ENCODE results near the gene NCDN.

Gene NCDN

DNA sequence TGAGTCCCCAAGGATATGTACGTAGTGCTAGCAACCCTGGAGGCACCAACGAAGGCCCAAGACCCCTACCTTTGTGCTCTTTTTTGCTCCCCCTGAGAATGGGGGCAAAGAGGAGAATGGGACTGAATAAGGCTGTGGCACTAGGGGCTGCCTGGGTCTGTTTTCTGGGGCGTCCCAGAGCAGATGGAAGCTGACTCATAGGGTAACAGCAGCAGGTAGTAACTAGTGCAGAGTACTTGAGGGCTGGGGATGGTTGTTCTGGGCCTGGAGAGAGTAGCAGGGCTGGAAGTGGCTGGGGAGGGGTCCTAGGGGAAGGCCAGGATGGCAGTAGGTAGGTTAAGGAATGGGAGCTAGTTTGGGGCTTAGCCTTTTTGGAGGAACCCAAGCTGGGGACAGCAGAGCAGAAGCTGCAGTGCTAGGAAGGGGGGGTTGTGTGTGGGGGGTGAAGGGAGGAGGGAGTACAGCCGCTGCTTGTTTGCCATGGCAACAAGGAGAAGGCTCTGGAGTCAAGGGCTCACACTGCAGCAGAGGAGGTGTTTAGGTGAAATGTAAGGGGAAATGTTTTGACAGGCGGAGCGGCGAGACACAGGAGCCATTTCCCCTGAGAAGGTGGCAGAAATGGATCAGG, 1.8 kb downstream of the NCDN start:
- peak; percentile 30 to 32 for DNase-seq
- no peak for TF ChIP-seq GATA1 (IDR thresholded peaks at IDR 0.05; ENCODE audit: low read depth, low read length)
- no peak for TF ChIP-seq POLR2A (IDR thresholded peaks at IDR 0.05; ENCODE audit: low read length)

DNA sequence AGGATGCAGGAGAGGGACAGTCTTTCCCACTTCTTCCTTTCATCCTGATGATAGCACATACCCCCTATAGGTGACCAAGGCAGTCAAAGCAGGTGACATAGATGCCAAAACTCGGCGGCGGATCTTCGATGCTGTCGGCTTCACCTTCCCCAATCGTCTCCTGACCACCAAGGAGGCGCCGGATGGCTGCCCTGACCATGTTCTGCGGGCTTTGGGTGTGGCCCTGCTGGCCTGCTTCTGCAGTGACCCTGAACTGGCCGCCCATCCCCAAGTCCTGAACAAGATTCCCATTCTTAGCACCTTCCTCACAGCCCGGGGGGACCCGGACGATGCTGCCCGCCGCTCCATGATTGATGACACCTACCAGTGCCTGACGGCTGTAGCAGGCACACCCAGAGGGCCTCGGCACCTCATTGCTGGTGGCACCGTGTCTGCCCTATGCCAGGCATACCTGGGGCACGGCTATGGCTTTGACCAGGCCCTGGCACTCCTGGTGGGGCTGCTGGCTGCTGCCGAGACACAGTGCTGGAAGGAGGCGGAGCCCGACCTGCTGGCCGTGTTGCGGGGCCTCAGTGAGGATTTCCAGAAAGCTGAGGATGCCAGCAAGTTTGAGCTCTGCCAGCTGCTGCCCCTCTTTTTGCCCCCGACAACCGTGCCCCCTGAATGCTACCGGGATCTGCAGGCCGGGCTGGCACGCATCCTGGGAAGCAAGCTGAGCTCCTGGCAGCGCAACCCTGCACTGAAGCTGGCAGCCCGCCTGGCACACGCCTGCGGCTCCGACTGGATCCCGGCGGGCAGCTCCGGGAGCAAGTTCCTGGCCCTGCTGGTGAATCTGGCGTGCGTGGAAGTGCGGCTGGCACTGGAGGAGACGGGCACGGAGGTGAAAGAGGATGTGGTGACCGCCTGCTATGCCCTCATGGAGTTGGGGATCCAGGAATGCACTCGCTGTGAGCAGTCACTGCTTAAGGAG, 2.9 kb downstream of the NCDN start:
- TF ChIP-seq GATA1 (IDR thresholded peaks at IDR 0.05; ENCODE audit: low read depth, low read length) (no peak), POLR2A (IDR thresholded peaks at IDR 0.05; ENCODE audit: low read length) (no peak)
- DNase-seq: no peak

DNA sequence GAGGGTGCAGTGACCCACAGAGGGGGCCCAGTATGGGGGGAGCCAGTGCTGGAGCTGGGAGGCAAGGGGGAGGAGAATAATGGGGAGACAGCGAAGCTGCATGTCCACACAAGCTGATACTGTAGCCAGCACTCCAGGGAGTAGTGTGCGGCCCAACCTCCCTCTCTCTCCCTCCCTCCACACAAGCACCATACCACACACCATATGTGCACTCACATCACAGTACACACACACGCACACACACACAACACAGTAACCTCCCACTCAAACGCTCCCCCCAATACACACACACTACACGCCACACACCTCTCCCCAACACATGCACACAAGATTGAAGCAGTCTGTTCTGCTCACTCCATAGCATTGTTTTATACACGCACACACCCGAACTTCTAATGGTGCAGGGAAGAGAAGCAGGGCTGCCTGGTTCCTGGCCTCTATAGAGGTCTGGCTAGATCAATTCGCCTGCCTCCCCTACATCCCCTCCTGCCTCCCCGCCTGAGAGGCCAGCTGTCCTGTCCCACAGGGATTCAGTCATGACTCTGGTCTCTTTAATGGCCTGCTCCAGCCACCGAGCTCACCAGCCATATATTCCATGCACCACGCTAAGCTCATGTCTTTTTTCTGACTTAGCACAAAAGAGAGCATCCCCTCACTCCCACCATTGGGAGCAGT, 3.8 kb downstream of the NCDN start:
- no peak for DNase-seq
- TF ChIP-seq POLR2A (IDR thresholded peaks at IDR 0.05; ENCODE audit: low read length): no peak
- TF ChIP-seq GATA1 (IDR thresholded peaks at IDR 0.05; ENCODE audit: low read depth, low read length): no peak

DNA sequence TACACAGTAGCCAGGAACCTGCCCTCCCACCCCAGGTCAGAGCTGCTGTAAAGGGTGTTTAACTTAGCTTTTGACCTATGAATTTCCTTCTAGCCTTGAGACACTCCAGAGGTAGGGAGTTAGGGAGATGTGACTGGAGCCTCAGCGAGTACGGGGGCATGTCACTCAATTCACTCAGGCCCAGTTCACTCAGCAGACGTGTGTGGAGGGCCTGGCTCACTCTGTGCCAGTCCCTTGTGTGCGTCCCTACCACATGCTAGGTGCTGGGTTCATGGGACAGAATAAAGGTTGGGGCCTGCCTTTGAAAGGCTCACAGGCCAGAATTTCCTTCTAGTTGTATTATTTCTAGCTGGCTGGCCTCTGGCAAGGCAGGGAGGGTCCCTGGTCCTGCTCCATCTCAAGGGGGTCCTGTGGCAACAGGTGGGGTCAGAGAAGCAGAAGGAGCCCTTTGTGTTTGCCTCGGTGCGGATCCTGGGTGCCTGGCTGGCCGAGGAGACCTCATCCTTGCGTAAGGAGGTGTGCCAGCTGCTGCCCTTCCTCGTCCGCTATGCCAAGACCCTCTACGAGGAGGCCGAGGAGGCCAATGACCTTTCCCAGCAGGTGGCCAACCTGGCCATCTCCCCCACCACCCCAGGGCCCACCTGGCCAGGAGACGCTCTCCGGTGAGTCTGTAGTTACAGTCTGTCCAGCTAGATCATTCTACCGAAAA, 4.5 kb downstream of the NCDN start:
- no peak for DNase-seq
- TF ChIP-seq GATA1 (IDR thresholded peaks at IDR 0.05; ENCODE audit: low read depth, low read length) (no peak), POLR2A (IDR thresholded peaks at IDR 0.05; ENCODE audit: low read length) (no peak)

DNA sequence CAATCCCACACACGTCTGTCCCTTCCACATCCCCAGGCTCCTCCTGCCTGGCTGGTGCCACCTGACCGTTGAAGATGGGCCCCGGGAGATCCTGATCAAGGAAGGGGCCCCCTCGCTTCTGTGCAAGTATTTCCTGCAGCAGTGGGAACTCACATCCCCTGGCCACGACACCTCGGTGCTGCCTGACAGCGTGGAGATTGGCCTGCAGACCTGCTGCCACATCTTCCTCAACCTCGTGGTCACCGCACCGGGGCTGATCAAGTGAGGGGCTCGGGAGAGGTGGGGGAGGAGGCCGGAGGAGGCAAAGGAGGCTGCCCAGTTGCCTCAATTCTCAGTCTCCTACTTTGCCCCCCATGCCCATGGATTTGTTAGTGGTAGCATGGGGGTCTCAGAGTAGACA, 5.6 kb downstream of the NCDN start:
- no peak for DNase-seq
- TF ChIP-seq POLR2A (IDR thresholded peaks at IDR 0.05; ENCODE audit: low read length) (no peak), GATA1 (IDR thresholded peaks at IDR 0.05; ENCODE audit: low read depth, low read length) (no peak)

DNA sequence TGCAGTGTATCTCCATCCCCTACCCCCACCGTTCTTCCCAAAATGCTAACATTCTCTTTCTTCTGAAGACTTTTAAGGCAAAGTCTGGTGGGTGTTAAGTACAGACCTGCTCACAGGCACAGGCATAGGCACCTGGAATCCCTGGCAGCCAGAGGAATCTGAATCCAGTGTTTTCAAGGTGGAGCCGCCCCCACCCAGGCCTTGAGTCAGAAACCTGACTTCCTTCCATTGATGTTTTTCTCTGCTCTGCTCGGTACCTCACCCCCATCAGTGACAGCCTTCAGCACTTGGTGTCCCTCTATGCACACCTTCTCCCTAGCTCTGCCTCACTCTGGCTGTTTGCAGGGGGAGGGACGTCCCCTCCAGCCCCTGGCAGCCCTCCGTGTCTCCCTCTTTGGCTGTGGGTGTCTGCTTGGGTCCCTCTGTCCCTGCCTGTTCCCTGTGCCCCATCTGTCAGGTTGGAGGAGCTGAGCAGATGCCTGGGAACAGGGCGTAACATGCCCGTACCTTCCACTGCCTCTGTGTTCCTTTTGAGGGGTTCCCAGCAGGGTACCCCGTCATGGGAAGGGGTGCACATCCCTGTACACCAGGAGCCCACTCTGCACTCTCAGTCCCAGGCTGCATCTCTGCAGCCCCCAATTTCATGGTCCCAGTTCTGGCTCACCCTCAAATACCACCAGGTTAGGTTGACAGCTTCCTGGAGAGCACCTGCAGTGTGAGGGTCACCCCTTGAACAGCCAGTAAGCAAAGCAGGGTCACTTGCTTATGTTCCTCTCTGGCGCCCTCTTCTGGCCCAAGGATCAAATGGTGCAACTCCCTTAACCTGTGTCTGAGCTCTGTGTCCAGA, 6.7 kb downstream of the NCDN start:
- peak; percentile 80 to 91 for DNase-seq
- TF ChIP-seq POLR2A (IDR thresholded peaks at IDR 0.05; ENCODE audit: low read length): no peak
- no peak for TF ChIP-seq GATA1 (IDR thresholded peaks at IDR 0.05; ENCODE audit: low read depth, low read length)

DNA sequence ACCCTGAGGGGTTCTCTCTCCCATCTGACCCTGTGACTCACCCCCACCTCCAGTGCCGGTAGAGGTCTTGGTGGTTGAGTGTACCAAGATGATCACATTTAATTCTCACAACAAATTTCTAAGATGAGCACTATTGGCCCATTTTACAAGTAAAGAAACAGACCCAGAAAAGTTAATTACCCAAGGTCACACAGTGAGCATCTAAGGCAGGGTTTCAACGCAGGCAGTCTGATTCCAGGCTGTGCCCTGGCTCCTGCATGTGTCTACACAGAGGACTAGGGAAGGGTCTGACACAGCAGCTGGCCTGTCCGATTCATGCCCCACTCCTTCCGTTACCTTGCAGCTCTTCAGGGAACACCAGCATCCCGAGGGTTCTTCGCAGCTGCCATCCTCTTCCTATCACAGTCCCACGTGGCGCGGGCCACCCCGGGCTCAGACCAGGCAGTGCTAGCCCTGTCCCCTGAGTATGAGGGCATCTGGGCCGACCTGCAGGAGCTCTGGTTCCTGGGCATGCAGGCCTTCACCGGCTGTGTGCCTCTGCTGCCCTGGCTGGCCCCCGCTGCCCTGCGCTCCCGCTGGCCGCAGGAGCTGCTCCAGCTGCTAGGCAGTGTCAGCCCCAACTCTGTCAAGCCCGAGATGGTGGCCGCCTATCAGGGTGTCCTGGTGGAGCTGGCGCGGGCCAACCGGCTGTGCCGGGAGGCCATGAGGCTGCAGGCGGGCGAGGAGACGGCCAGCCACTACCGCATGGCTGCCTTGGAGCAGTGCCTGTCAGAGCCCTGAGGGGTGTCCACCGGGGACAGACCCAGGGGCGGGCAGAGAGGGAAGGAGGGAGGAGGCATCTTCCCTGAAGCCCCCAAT, 7.5 kb downstream of the NCDN start:
- no peak for DNase-seq
- no peak for TF ChIP-seq GATA1 (IDR thresholded peaks at IDR 0.05; ENCODE audit: low read depth, low read length)
- TF ChIP-seq POLR2A (IDR thresholded peaks at IDR 0.05; ENCODE audit: low read length): no peak

DNA sequence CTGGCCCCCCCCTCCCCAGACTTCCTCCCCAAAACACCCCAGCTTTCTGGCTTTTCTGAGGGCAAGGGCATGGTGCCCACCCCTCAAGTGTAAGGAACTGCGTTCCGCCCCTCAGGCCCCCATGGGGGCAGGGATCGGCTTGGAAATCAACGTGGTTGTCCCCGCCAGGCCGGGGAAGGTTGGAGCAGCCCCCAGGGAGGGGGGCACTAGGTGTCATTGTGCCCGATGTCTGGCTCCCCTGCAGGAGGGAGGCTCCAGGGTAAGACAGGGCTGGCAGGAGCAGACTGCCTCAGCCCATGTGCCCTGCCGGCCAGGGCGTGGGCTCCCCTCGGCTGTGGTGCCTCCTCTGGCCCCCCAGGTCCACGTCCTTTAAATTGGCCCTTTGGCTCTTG, 8.1 kb downstream of the NCDN start:
- DNase-seq: no peak
- TF ChIP-seq POLR2A (IDR thresholded peaks at IDR 0.05; ENCODE audit: low read length) (no peak), GATA1 (IDR thresholded peaks at IDR 0.05; ENCODE audit: low read depth, low read length) (no peak)

DNA sequence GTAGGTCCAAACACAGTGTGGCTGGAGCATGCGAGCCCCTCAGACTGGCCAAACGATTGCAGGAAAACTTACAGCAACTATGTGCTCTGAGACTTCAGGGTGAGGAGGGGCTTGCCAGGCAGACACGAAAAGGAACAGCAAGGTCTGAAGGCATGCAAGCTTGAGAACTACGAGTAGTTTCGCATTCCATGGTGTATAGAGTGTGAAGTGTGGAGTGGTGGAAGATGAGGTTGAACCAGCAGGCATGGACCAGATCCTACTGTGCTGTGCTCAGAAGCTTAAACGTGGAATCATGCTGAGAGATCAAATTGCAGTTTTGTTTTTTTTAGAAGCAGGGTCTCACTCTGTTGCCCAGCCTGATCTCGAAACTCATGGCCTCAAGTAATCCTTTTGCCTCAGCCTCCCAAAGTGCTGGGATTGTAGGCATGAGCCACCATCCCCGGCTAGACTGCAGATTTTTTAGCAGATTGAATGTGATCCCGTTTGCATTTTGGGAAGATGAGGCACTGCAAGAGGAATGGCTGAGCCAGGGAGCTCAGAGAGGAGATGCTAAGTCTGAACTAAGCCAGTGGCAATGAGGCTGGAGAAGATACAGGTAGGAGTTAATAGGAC, 10.5 kb downstream of the NCDN start:
- no peak for TF ChIP-seq POLR2A (IDR thresholded peaks at IDR 0.05; ENCODE audit: low read length)
- no peak for TF ChIP-seq GATA1 (IDR thresholded peaks at IDR 0.05; ENCODE audit: low read depth, low read length)
- no peak for DNase-seq

DNA sequence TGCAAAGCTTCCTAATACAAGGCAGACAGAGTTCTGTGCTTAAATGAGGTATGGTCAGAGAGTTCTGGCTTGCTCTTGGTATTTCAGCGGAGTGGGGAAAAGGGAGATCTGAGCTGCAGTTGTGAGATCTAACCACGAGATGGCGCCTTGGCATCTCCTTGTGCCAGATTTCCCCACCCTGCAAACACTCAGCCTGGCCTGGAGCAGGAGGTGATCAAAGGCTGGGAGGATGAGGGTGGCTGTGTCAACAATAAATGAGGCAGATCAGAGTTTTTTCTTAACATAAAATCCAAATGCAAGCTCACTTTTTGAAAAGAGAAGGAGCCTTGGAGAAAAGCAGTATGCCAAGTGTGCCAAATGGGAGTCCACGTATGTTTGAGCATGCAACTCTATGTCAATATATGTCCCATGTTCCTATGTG, 11.4 kb downstream of the NCDN start:
- TF ChIP-seq GATA1 (IDR thresholded peaks at IDR 0.05; ENCODE audit: low read depth, low read length) (no peak), POLR2A (IDR thresholded peaks at IDR 0.05; ENCODE audit: low read length) (no peak)
- peak; percentile 65 to 81 for DNase-seq

DNA sequence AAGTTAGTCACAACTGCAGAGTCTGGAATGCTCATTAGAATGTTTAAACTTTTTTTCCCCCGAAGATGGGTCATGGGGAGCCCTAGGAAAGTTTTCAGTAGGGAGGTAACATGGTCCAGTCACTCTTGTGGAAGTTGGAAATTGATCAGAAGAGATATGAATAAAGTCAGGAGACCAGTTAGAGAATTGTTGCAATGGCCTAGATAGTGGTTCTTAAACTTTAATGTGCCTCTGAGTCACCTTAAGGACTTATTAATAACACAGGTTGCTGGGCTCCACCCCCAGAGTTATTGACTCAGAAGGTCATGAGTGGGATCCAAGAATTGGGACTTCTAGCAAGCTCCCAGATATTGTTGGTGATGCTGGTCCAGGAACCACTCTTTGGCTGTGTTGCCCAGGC, 12.3 kb downstream of the NCDN start:
- TF ChIP-seq GATA1 (IDR thresholded peaks at IDR 0.05; ENCODE audit: low read depth, low read length) (no peak), POLR2A (IDR thresholded peaks at IDR 0.05; ENCODE audit: low read length) (no peak)
- no peak for DNase-seq

Data from erythroblast (primary cell).